Measurements from ENCODE around the gene FSD1L.
"Not testable (repeated sequence)": the region's sequence is repeated elsewhere in the genome, so short reads cannot be mapped to it uniquely, and the experiment has no call there.

FSD1L gene

GRCh38 chr9:105511446-105511845 is 63.6 kb downstream of the FSD1L start:
- no peaks in the 10 kb centered on the region for H3K9me3 ChIP-seq
- H3K4me1 ChIP-seq (ENCODE audit: control insufficient read depth in 1 of 2, insufficient read depth in 1 of 2, low read depth in 1 of 2, low read length in 1 of 2) = peaks cover 22 to 25% of the 10 kb centered on the region in 2 experiments
- no peak overlapping the region for H3K27ac ChIP-seq
- H3K4me3 ChIP-seq (ENCODE audit: low read depth in 1 of 2, low read length in 1 of 2) = no peak overlapping the region
- TF ChIP-seq CTCF (IDR thresholded peaks at IDR 0.05) = no peak
- H3K36me3 ChIP-seq = no peaks in the 10 kb centered on the region
- H3K27me3 ChIP-seq = no peaks in the 10 kb centered on the region

GRCh38 chr9:105515811-105516413 is 68.1 kb downstream of the FSD1L start:
- Histone ChIP-seq H3K4me3 (ENCODE audit: low read depth in 1 of 2, low read length in 1 of 2) (no peak overlapping the region), H3K36me3 (no peaks in the 10 kb centered on the region), H3K27me3 (no peaks in the 10 kb centered on the region), H3K9me3 (no peaks in the 10 kb centered on the region), H3K27ac (no peak overlapping the region), H3K4me1 (ENCODE audit: control insufficient read depth in 1 of 2, insufficient read depth in 1 of 2, low read depth in 1 of 2, low read length in 1 of 2) (peaks cover 16% of the 10 kb centered on the region in 2 experiments)
- no peak for TF ChIP-seq CTCF (IDR thresholded peaks at IDR 0.05)

- H3K27me3 ChIP-seq; H3K9me3 ChIP-seq; H3K36me3 ChIP-seq; H3K27ac ChIP-seq; H3K4me1 ChIP-seq (ENCODE audit: control insufficient read depth in 1 of 2, insufficient read depth in 1 of 2, low read depth in 1 of 2, low read length in 1 of 2): not testable (repeated sequence)
- H3K4me3 ChIP-seq (ENCODE audit: low read depth in 1 of 2, low read length in 1 of 2) = peak overlapping the region in 1 of 2 experiments; percentile 31
Observed at GRCh38 chr9:105519710-105520369, 72.0 kb downstream of the FSD1L start.

GRCh38 chr9:105520992-105521391 is 73.2 kb downstream of the FSD1L start:
- not testable (repeated sequence) for H3K27me3 ChIP-seq; H3K9me3 ChIP-seq; H3K4me3 ChIP-seq (ENCODE audit: low read depth in 1 of 2, low read length in 1 of 2); H3K27ac ChIP-seq; H3K4me1 ChIP-seq (ENCODE audit: control insufficient read depth in 1 of 2, insufficient read depth in 1 of 2, low read depth in 1 of 2, low read length in 1 of 2); H3K36me3 ChIP-seq

- not testable (repeated sequence) for H3K4me1 ChIP-seq (ENCODE audit: control insufficient read depth in 1 of 2, insufficient read depth in 1 of 2, low read depth in 1 of 2, low read length in 1 of 2); H3K27ac ChIP-seq; H3K4me3 ChIP-seq (ENCODE audit: low read depth in 1 of 2, low read length in 1 of 2); H3K9me3 ChIP-seq; H3K36me3 ChIP-seq; H3K27me3 ChIP-seq
Observed at GRCh38 chr9:105522618-105523385, 75.0 kb downstream of the FSD1L start.

GRCh38 chr9:105531530-105531929 is 83.7 kb downstream of the FSD1L start:
- H3K4me3 ChIP-seq (ENCODE audit: low read depth in 1 of 2, low read length in 1 of 2) = no peak overlapping the region
- H3K36me3 ChIP-seq = no peaks in the 10 kb centered on the region
- no peak for TF ChIP-seq CTCF (IDR thresholded peaks at IDR 0.05)
- H3K4me1 ChIP-seq (ENCODE audit: control insufficient read depth in 1 of 2, insufficient read depth in 1 of 2, low read depth in 1 of 2, low read length in 1 of 2) = no peaks in the 10 kb centered on the region
- no peaks in the 10 kb centered on the region for H3K9me3 ChIP-seq
- H3K27me3 ChIP-seq = no peaks in the 10 kb centered on the region
- H3K27ac ChIP-seq = no peak overlapping the region

Measured in neutrophil (primary cell).